ENCODE measurements around the gene DNAH17. TPM values are rescaled to one million over a fixed set of nuclear protein-coding genes. Genes with fewer than 3 reads are reported as not detected.
A peak's percentile ranks its signal among the peaks of the same experiment; 100 is the strongest.

DNAH17 gene
- total and polyA plus RNA-seq, 2 of the 8 experiments (the other 6 are each of a cell fraction or from before 2014, with no cell fraction given): 0.14 to 0.67 TPM

DNA sequence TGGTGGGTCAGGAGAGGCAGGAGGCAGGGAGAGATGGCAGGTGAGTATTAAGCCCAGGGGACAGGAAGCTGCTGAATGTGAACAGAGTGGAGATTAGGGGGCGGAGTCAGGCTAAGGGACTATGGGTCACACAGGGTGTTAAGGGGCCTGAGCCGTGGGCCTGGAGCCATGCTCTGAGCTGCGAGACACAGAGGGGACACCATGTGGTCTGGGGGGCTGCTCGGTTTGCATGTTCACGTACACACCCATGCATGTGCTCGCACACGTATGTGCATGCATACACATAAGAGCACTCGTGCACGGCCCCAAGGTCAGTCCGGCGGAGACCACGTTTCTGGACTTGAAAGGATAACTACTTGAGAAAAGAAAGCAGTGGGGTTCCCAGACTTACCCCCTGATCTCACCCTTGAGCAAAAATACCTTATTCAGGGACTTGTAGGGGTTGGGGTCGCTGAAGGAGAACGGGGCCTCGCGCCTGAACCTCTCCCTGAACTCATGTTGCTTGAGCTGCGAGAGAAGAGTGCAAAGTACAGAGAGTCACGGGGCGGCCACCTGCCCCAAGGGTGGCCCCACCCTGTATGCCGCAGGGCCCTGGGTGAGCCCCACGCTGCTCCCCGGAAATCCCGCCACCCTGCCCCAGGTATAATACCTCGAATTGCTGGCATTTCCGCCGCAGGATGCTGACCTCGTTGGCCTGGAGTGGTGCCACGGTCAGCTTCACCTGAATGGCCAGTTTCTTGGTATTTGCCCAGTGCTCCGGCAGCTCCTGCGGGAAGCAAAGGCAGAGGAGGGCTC, 50.8 kb downstream of the DNAH17 start:
- no peak for FAIRE-seq
- no peak overlapping the region for H3K27ac ChIP-seq (ENCODE audit: low read depth, low read length)
- H3K23me2 ChIP-seq (ENCODE audit: low read depth, low read length): no peaks in the 10 kb centered on the region
- H3K23ac ChIP-seq (ENCODE audit: insufficient read length): no peak overlapping the region
- no peak overlapping the region for H2BK12ac ChIP-seq (ENCODE audit: low read depth, low read length)
- no peaks in the 10 kb centered on the region for H3K9me3 ChIP-seq (ENCODE audit: insufficient read depth in 2 of 2, low read depth in 1 of 2, low read length in 1 of 2)
- ChIA-PET POLR2A (ENCODE audit: partially characterized antibody) (no interaction called here), CTCF (ENCODE audit: partially characterized antibody) (interaction anchor here (0.9 to 1.4 kb wide), 3 partner anchors 28 to 182 kb away, joined by 3 to 4 read pairs (median 4); no protein-coding TSS in a partner anchor)
- H3K36me3 ChIP-seq (ENCODE audit: control insufficient read depth in 2 of 4, insufficient read depth in 4 of 4, low read length in 3 of 4): no peaks in the 10 kb centered on the region
- H2BK20ac ChIP-seq (ENCODE audit: low read length): no peak overlapping the region
- peaks cover 0 to 6% (median 3%) of the 10 kb centered on the region in 4 experiments; a peak in 4 of 7 replicates for H3K4me1 ChIP-seq (replicated peaks in 1 of 4; ENCODE audit: control insufficient read depth in 3 of 4, insufficient read depth in 4 of 4, low read length in 3 of 4)
- no peak overlapping the region for H3K9ac ChIP-seq (replicated peaks in 1 of 4; ENCODE audit: extremely low read depth in 1 of 4, low read depth in 3 of 4, low read length in 3 of 4)
- H3K56ac ChIP-seq (replicated peaks; ENCODE audit: insufficient read length, low read depth, low read length): no peak overlapping the region
- H4K8ac ChIP-seq (ENCODE audit: extremely low read depth, insufficient read depth, low read length): no peak overlapping the region
- H4K91ac ChIP-seq (replicated peaks; ENCODE audit: insufficient read length, low read length): no peak overlapping the region
- H2BK15ac ChIP-seq (ENCODE audit: low read length): no peak overlapping the region
- DNase-seq (ENCODE audit: low read depth in 1 of 2, low spot score in 2 of 2): no peak
- no peaks in the 10 kb centered on the region for H3K27me3 ChIP-seq (replicated peaks in 1 of 4; ENCODE audit: control insufficient read depth in 3 of 4, extremely low read depth in 1 of 4, insufficient read depth in 3 of 4, low read length in 3 of 4)
- no peaks in the 10 kb centered on the region for H3K79me2 ChIP-seq (ENCODE audit: control insufficient read depth in 1 of 2, insufficient read depth in 2 of 2, low read length in 2 of 2)
- H2BK120ac ChIP-seq (replicated peaks; ENCODE audit: low read depth, low read length): no peak overlapping the region
- H3K4me2 ChIP-seq (ENCODE audit: insufficient read depth in 1 of 2, low read depth in 2 of 2, low read length in 2 of 2): no peak overlapping the region
- no peaks in the 10 kb centered on the region for H4K20me1 ChIP-seq (replicated peaks in 1 of 2; ENCODE audit: control insufficient read depth in 1 of 2, insufficient read depth in 2 of 2, low read length in 2 of 2)
- no peak overlapping the region for H2AK5ac ChIP-seq (ENCODE audit: low read depth, low read length)
- H2BK5ac ChIP-seq (ENCODE audit: low read depth, low read length): no peak overlapping the region
- H2AFZ ChIP-seq (ENCODE audit: low read length): no peak overlapping the region
- H4K5ac ChIP-seq (ENCODE audit: insufficient read length, low read depth, low read length): no peak overlapping the region
- no peaks in the 10 kb centered on the region for H3K79me1 ChIP-seq (ENCODE audit: low read depth, low read length)
- H3K4me3 ChIP-seq (ENCODE audit: extremely low read depth in 1 of 4, insufficient read depth in 2 of 4, low read depth in 3 of 4, low read length in 4 of 4): no peak overlapping the region
- no peak for TF ChIP-seq HDAC2 (IDR thresholded peaks at IDR 0.05; ENCODE audit: borderline replicate concordance in 1 of 2, low read depth in 2 of 2, low read length in 2 of 2)
- no peak for TF ChIP-seq SIX5 (IDR thresholded peaks at IDR 0.05; ENCODE audit: low read depth, low read length)
- no peak for TF ChIP-seq CHD1 (IDR thresholded peaks at IDR 0.05; ENCODE audit: low read depth, low read length)
- no peak for TF ChIP-seq SP1 (IDR thresholded peaks at IDR 0.05; ENCODE audit: low read depth, low read length)
- TF ChIP-seq SP4 (IDR thresholded peaks at IDR 0.05; ENCODE audit: low read length): no peak
- TF ChIP-seq, protein P1, sequence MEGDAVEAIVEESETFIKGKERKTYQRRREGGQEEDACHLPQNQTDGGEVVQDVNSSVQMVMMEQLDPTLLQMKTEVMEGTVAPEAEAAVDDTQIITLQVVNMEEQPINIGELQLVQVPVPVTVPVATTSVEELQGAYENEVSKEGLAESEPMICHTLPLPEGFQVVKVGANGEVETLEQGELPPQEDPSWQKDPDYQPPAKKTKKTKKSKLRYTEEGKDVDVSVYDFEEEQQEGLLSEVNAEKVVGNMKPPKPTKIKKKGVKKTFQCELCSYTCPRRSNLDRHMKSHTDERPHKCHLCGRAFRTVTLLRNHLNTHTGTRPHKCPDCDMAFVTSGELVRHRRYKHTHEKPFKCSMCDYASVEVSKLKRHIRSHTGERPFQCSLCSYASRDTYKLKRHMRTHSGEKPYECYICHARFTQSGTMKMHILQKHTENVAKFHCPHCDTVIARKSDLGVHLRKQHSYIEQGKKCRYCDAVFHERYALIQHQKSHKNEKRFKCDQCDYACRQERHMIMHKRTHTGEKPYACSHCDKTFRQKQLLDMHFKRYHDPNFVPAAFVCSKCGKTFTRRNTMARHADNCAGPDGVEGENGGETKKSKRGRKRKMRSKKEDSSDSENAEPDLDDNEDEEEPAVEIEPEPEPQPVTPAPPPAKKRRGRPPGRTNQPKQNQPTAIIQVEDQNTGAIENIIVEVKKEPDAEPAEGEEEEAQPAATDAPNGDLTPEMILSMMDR (IDR thresholded peaks at IDR 0.05; ENCODE audit: control extremely low read depth in 1 of 3, insufficient read depth in 1 of 3, low read depth in 1 of 3, low read length in 3 of 3): no peak
- no peak for TF ChIP-seq EZH2 (IDR thresholded peaks at IDR 0.05; ENCODE audit: low read depth, low read length, severe bottlenecking)
- no peak for TF ChIP-seq TAF7 (optimal IDR thresholded peaks at IDR 0.05; ENCODE audit: borderline replicate concordance, low read depth, low read length)
- TF ChIP-seq BRCA1 (IDR thresholded peaks at IDR 0.05; ENCODE audit: low read depth, low read length): no peak
- no peak for TF ChIP-seq KDM5A (IDR thresholded peaks at IDR 0.05; ENCODE audit: low read length)
- no peak overlapping the region for H3K4ac ChIP-seq (replicated peaks; ENCODE audit: insufficient read length, low read depth, low read length)
- H3K18ac ChIP-seq (ENCODE audit: extremely low read depth, low read length): peak overlapping the region; percentile 32; the same call in 1 of the 2 replicates
- 90% methylated on average over 26 of the region's 30 CpGs; no CpG with 5 or more reads in 1 of the 2 experiments for WGBS, 2 experiments (ENCODE audit: extremely low coverage in 1 of 2, insufficient coverage in 1 of 2, insufficient read length in 1 of 2, insufficient replicate concordance in 2 of 2, low coverage in 1 of 2, low lambda C conversion rate in 2 of 2, missing lambda C conversion rate in 1 of 2)
- no peak overlapping the region for H3K14ac ChIP-seq (ENCODE audit: insufficient read length)
